ENCODE results near the gene CCDC13.

GRCh38 chr3:42807929-42808328 lies 34.9 kb upstream of the CCDC13 start:
- TF ChIP-seq CTCF (conservative IDR thresholded peaks at IDR 0.05) (no peak), EZH2 (IDR thresholded peaks at IDR 0.05; ENCODE audit: low read depth) (no peak)
